NCI-H1417 treated with DMSO at 0.1 percent for 48 hours (cell line): ENCODE measurements around the gene MASTL.
"Not testable (repeated sequence)": the region's sequence is repeated elsewhere in the genome, so short reads cannot be mapped to it uniquely, and the experiment has no call there.

Experiments
- DNase-seq: peaks from one replicate; lab custom pipeline; 2025; lab: John Stamatoyannopoulos, UW

MASTL gene

DNA sequence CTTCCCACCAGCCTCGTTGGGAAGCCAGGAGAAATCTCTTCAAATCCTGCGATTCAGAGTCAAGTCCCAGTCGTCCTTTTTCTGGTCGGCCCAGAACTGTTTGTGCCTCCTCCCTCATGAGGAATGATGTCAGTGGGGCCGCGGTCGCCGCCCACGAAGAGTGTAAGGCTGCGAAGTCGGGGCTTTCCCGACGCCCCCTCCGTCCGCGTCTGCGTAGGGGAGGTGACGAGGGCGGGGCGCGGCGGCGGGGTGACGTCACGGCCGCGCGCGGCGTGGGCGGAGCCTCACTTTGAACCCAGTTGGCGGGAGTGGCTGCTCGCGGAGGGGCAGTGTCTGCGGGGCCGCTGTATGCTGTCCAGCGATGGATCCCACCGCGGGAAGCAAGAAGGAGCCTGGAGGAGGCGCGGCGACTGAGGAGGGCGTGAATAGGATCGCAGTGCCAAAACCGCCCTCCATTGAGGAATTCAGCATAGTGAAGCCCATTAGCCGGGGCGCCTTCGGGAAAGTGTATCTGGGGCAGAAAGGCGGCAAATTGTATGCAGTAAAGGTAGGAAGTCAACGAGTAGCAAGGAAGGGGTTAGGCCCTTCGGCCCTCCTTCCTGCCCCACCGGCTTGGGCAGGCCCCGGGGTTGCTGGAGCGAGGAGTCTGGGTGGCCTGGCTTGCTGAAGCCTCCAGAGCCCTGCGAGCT, at the start of gene MASTL:
TSS of gene MASTL (plus strand) at position 287 of the 689 bp plus-strand sequence. CDS start at position 362, 75 bp downstream.
- DNase-seq = no peak

- DNase-seq = no peak
These were observed 47.0 kb upstream of the MASTL start for GRCh38 chr10:27108165-27108564.

- no peak for DNase-seq
These were observed 20.8 kb upstream of the MASTL start for GRCh38 chr10:27134371-27134770.

DNA sequence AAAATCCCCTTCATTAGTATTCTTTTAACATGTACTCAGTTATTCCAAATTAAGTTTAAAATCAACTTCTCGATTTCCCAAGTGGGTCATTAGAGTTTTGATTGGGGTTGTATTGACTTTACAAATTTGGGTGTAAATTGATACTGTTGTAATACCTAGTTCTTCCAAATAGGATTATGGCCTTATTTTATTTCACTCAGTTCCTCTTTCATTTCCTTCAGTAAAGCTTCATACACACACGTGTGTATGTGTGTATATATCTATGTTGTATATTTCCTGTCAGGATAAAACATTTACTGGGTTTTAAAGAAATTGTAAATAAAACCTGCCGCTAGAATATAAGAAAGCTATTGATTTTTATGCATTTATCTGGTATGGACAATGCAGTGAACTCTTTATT, 16.9 kb upstream of the MASTL start:
- DNase-seq = no peak

DNA sequence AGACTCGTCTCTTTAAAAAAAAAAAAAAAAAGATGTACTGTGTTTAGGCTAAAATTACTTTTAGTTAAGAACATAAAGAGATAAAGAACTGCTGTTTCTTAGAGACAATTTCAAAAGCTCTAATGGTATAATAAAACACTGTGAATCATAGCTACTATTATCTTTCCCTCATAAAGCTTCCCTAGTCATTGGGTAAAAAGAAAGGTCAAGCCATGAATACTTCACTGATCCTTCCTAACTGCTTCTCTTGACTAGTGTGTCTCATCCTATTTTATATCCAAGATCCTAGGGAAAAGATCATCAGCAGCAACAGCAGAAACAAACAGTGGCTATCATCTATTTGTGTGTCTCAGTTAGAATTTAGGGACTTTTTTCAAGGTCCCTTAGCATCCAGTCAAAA, 11.5 kb upstream of the MASTL start:
- no peak for DNase-seq

GRCh38 chr10:27145937-27146336, 9.2 kb upstream of the MASTL start:
- no peak for DNase-seq

DNA sequence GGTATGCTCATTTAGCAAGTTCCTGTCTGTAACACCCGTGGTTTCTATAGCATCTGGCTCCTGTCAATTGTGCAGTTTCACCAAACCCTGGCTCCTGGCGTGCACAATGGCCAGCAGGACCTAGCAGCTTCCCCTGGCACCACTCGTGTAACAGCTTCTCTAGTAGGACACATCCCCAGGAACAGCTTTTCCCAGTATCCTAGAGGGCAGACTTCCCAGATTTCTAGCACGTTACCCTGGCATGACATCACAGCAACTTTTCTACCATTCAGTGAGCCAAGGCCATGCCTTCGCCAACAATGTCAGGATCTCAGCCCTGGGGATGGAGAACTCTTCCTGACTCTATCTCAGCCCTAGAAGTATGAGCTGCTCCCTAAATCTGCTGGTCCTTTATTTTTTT, 7.5 kb upstream of the MASTL start:
- no peak for DNase-seq

GRCh38 chr10:27150261-27150660, 4.9 kb upstream of the MASTL start:
- no peak for DNase-seq

DNA sequence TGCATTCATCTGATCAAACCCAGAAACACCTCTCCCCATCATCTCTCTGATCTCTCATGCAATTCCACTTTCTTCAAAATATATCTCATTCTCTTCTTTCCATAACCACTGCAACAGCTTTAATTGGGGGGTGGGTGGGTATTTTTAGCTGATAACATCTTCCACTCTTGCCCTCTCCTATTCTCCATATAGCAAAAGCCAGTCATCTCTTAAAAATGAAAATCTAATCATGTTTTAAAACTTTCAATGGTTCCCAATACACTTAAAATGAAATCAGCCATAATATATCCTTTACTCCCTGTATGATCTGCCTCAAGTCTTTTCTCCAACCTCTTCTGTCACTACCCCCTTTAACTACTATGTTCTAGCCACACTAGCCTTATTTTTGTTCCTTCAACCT, 2.5 kb upstream of the MASTL start:
- DNase-seq = no peak

- DNase-seq = no peak
These were observed 1.8 kb upstream of the MASTL start for GRCh38 chr10:27153329-27153728.

DNA sequence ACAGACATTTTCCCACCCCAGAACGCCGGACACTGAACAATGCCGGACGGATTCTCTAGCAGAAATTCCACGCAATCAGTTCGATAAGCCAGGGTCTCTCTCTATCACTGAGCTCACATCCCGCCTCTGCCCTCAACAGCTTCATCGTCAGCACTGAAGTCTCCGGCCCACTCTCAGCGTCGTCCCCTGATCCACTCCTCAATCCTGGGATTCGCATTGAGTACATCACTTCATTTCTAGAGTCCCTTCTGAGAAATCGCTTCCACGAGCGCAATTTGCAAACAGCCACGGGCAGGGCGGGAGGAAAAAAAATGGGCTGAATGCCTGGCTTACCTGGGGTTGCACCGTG, 1.3 kb upstream of the MASTL start:
- no peak for DNase-seq

GRCh38 chr10:27156566-27156965, 1.4 kb downstream of the MASTL start:
- not testable (repeated sequence) for DNase-seq

DNA sequence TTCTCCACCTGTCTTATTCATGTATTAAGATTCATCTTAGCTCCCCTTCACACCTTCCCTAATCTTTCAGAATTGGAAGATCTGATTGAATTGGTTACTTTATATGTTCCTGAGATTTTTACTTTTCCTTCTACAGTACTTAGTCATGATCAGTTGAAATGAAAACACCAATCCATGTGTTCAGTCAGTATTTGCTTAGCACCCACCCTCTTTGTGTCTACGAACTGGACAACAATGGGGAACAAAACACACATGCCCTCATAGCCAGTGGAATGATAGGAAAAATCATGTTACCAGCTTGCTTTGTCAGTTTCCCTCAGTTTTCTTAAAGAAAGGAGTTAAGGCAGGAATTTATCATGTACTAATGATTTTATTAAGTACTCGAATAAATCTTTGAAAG, 2.0 kb downstream of the MASTL start:
- no peak for DNase-seq

GRCh38 chr10:27158421-27158820, 3.3 kb downstream of the MASTL start:
- no peak for DNase-seq

DNA sequence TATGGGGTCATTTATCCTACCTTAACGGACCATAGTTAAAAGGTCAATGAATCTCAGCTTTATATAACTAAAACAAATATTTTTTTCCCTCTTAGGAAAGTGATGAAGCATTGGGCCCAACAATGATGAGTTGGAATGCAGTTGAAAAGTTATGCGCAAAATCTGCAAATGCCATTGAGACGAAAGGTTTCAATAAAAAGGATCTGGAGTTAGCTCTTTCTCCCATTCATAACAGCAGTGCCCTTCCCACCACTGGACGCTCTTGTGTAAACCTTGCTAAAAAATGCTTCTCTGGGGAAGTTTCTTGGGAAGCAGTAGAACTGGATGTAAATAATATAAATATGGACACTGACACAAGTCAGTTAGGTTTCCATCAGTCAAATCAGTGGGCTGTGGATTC, 14.7 kb downstream of the MASTL start:
- DNase-seq = no peak

DNA sequence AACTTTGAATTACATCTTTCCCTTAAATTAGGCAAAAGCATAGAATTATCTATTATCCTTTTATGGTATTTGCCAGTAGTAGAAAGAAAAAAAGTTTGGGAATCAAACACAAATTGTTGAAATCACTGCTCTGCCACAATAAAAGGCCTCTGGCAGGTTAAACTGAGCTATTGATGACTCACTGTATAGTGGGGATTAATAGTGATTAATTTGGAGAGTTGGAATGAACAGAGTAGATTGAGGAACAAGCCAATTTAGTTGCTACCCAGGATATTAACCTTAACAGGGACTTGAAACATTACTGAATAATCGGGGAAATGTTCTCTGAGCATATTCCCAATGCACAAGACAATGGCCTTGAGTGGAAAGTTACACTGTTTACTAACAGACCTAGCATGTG, 33.1 kb downstream of the MASTL start:
- no peak for DNase-seq

GRCh38 chr10:27188897-27189296, 33.7 kb downstream of the MASTL start:
- no peak for DNase-seq

DNA sequence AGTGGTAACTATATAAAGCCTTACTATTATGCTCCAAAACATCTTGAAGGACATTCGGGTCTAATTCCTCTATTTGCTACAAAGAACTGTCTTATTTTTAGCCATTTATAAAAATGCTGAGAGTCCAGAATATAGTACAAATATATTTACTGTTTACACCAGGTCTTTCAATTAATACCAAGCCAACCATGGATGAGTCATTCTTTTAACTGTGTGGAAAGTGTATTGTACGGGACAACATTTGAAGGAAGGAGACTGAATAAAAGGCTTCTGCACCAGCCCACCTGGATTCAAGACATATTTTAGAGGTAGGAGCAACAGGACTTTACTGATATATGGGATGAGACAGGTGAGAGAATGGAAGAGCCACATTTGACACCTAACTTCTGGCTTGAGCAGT, 35.4 kb downstream of the MASTL start:
- no peak for DNase-seq

GRCh38 chr10:27192284-27192683, 37.1 kb downstream of the MASTL start:
- DNase-seq = no peak

DNA sequence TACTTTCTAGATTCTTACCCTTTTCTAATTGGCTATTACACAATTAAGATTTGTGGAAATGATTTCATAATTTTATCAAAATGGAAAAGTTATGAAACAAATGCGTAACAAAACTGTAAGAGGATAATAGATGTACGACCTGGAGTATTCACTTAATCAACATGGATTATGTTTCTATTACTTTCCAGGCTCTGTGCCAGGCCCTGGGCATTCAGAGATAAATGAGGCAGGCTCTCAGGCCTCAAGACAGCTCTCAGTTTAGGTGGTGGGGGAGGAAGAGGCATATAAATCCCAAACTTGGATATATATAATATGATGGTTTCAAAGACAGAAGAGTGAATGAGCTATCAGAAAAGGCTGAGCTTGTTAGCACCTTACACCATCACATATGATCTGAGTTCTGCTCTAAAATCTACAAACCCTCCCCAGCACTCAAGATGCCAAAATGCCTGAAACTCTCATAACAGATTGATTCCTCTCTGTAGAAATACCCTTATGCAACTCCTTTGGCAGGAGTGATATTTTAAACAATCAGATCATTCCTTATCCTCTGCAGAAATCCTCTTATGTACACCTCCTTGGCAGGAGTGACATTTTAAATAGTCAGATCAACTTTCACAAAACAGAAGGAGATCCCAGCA, 42.9 kb downstream of the MASTL start:
- no peak for DNase-seq

DNA sequence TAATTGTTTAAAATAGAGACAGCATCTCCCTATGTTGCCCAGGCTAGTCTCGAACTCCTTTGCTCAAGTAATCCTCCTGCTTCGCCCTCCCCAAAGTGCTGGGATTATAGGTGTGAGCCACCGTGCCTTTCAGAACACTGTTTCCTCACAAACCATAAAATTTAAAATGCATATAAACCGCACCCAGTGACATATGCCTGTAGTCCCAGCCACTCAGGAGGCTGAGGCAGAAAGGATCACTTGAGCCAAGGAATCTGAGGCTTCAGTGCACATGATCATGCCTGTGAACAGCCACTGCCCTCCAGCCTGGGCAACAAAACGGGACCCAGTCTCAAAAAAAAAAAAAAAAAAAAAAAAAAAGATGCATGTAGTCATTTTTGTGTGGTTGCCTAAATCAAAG, 48.7 kb downstream of the MASTL start:
- DNase-seq = no peak

- no peak for DNase-seq
These were observed 52.2 kb downstream of the MASTL start for GRCh38 chr10:27207350-27207749.

DNA sequence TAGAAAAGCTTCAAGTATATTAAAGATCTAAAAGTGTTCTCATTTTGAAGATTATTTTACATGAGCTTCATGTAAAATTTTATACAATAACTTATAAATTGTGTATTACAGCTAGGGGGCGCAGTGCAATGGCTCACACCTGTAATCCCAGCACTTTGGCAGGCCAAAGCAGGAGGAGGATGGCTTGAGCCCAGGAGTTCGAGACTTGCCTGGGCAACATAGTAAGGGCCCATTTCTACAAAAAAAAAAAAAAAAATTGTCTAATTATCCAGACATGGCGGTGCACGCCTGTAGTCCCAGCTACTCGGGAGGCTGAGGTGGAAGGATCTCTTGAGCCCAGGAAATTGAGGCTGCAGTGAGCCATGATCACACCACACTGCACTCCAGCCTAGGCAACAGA, 68.8 kb downstream of the MASTL start:
- DNase-seq = no peak

- DNase-seq = no peak
These were observed 69.9 kb downstream of the MASTL start for GRCh38 chr10:27225011-27225590.
